GM12878 (cell line): ENCODE data around the gene CDC42SE1.

Source experiments
- EP300 ChIP-seq, 2 experiments: fragments of 150-350 bp in 1 of 2; IDR thresholded peaks; 2 replicates each; pipeline ENCODE4 v1.6.1; 2011 to 2012; ENCODE audit warnings: low read depth in 2 of 2, low read length in 2 of 2, borderline replicate concordance in 1 of 2, improper control_type of control experiment in 1 of 2, inconsistent platforms in 1 of 2; ENCODE audit not compliant: control insufficient read depth in 1 of 2
- HDAC2 ChIP-seq: fragments of 200-600 bp; sonication (generic); IDR thresholded peaks from 2 replicates; pipeline ENCODE4 v1.6.1; 2017
- KDM1A ChIP-seq: fragments of 200-600 bp; sonication (generic); IDR thresholded peaks from 2 replicates; pipeline ENCODE4 v1.6.1; 2016; ENCODE audit warnings: borderline replicate concordance
- POU2F2 ChIP-seq: IDR thresholded peaks from 3 replicates; pipeline ENCODE4 v1.6.1; 2011; ENCODE audit warnings: low read depth, mild to moderate bottlenecking, low read length, borderline replicate concordance
- SP1 ChIP-seq: IDR thresholded peaks from one replicate; pipeline ENCODE4 v1.6.1; 2011; ENCODE audit warnings: low read depth, low read length
- TF ChIP-seq, protein P1 (sequence below): fragments of 150-350 bp; IDR thresholded peaks from 2 replicates; pipeline ENCODE4 v1.6.1; 2016; ENCODE audit warnings: low read depth, low read length

- no peak for TF ChIP-seq EP300 (IDR thresholded peaks at IDR 0.05; ENCODE audit: borderline replicate concordance in 1 of 2, control insufficient read depth in 1 of 2, low read depth in 2 of 2, low read length in 2 of 2)
- TF ChIP-seq HDAC2: no peak
- TF ChIP-seq, protein P1, sequence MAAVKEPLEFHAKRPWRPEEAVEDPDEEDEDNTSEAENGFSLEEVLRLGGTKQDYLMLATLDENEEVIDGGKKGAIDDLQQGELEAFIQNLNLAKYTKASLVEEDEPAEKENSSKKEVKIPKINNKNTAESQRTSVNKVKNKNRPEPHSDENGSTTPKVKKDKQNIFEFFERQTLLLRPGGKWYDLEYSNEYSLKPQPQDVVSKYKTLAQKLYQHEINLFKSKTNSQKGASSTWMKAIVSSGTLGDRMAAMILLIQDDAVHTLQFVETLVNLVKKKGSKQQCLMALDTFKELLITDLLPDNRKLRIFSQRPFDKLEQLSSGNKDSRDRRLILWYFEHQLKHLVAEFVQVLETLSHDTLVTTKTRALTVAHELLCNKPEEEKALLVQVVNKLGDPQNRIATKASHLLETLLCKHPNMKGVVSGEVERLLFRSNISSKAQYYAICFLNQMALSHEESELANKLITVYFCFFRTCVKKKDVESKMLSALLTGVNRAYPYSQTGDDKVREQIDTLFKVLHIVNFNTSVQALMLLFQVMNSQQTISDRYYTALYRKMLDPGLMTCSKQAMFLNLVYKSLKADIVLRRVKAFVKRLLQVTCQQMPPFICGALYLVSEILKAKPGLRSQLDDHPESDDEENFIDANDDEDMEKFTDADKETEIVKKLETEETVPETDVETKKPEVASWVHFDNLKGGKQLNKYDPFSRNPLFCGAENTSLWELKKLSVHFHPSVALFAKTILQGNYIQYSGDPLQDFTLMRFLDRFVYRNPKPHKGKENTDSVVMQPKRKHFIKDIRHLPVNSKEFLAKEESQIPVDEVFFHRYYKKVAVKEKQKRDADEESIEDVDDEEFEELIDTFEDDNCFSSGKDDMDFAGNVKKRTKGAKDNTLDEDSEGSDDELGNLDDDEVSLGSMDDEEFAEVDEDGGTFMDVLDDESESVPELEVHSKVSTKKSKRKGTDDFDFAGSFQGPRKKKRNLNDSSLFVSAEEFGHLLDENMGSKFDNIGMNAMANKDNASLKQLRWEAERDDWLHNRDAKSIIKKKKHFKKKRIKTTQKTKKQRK: no peak
- TF ChIP-seq POU2F2: no peak
- no peak for TF ChIP-seq SP1
- TF ChIP-seq KDM1A: no peak
Observed at GRCh38 chr1:151047925-151048644, 11.3 kb downstream of the CDC42SE1 start.
